Measurements from ENCODE around the gene SFPQ.

GRCh38 chr1:35164893-35165292, 28.1 kb downstream of the SFPQ start:
- no peak for TF ChIP-seq CTCF (IDR thresholded peaks at IDR 0.05; ENCODE audit: borderline replicate concordance, extremely low read depth, low read length, poor library complexity, severe bottlenecking)
- TF ChIP-seq EZH2 (IDR thresholded peaks at IDR 0.05; ENCODE audit: borderline replicate concordance, low read depth, low read length, severe bottlenecking), result no peak

Data from DND-41 (cell line).